GM18517 (cell line): ENCODE data around the gene HEY2.
"Not testable (repeated sequence)": the region's sequence is repeated elsewhere in the genome, so short reads cannot be mapped to it uniquely, and the experiment has no call there.

ENCODE experiments used
- ATAC-seq: cut with Tn5 transposase; IDR thresholded peaks from one replicate; pipeline ENCODE4 v1.9.1; 2021; ENCODE audit warnings: mild to moderate bottlenecking, moderate library complexity; ENCODE audit not compliant: unreplicated experiment

Gene HEY2

GRCh38 chr6:125749173-125749864 is at the start of gene HEY2:
Gene HEY2, plus strand, starts transcription at chr6:125749632. Its CDS starts 145 bp downstream, at chr6:125749777.
- ATAC-seq = peak; percentile 61

- no peak for ATAC-seq
Measured at GRCh38 chr6:125700581-125701353, 48.7 kb upstream of the HEY2 start.

GRCh38 chr6:125701354-125701668 is 48.1 kb upstream of the HEY2 start:
- no peak for ATAC-seq

GRCh38 chr6:125703882-125704281 is 45.5 kb upstream of the HEY2 start:
- not testable (repeated sequence) for ATAC-seq

- ATAC-seq = no peak
Measured at GRCh38 chr6:125707615-125708243, 41.7 kb upstream of the HEY2 start.

- no peak for ATAC-seq
Measured at GRCh38 chr6:125711013-125711675, 38.3 kb upstream of the HEY2 start.

GRCh38 chr6:125714441-125715090 is 34.9 kb upstream of the HEY2 start:
- peak; percentile 83 for ATAC-seq

- ATAC-seq = peak; percentile 75
Measured at GRCh38 chr6:125717120-125717731, 32.2 kb upstream of the HEY2 start.

- no peak for ATAC-seq
Measured at GRCh38 chr6:125718109-125718508, 31.3 kb upstream of the HEY2 start.

GRCh38 chr6:125722886-125723285 is 26.5 kb upstream of the HEY2 start:
- no peak for ATAC-seq

GRCh38 chr6:125727216-125727615 is 22.2 kb upstream of the HEY2 start:
- no peak for ATAC-seq

- ATAC-seq = no peak
Measured at GRCh38 chr6:125728739-125729138, 20.7 kb upstream of the HEY2 start.

- no peak for ATAC-seq
Measured at GRCh38 chr6:125729983-125730382, 19.4 kb upstream of the HEY2 start.

GRCh38 chr6:125732398-125732797 is 17.0 kb upstream of the HEY2 start:
- ATAC-seq = peak; percentile 57

GRCh38 chr6:125733516-125734300 is 15.7 kb upstream of the HEY2 start:
- ATAC-seq = no peak

GRCh38 chr6:125738276-125738675 is 11.2 kb upstream of the HEY2 start:
- ATAC-seq = no peak

- no peak for ATAC-seq
Measured at GRCh38 chr6:125739364-125739763, 10.1 kb upstream of the HEY2 start.

GRCh38 chr6:125741336-125741735 is 8.1 kb upstream of the HEY2 start:
- ATAC-seq = no peak

GRCh38 chr6:125742024-125742423 is 7.4 kb upstream of the HEY2 start:
- no peak for ATAC-seq
